ENCODE results near the gene KRT76. TPM values are rescaled to one million over a fixed set of nuclear protein-coding genes. Genes with fewer than 3 reads are reported as not detected.

Gene KRT76
- total and polyA plus RNA-seq, 3 experiments from 2014 or later: not detected

DNA sequence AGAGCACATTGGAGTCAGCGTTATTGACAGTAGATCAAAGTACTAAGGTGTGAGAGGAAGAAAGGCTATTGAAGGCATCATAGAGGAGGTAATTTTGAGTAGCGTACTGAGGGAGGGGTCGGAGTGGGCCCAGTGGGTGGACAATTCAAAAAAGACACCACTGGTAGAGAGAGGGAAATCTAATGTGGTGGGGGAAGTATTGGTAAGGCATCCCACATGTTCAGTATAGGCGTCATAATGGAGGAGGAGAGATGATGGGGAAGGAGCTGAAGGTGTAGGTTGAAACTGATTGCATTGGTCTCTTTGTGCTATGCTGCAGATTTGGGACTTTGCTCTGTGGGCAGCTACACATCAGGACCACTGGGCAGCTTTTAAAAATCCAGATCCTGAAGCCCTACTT, 50.1 kb downstream of the KRT76 start:
- H3K27me3 Mint-ChIP-seq: peaks cover 10 to 47% of the 10 kb centered on the region in 2 donors
- Histone ChIP-seq H3K4me3 (ENCODE audit: low read length) (no peak overlapping the region), H3K9me3 (ENCODE audit: low read length) (no peaks in the 10 kb centered on the region), H3K36me3 (ENCODE audit: insufficient read depth, low read length) (no peaks in the 10 kb centered on the region), H3K27ac (ENCODE audit: low read depth, low read length) (no peak overlapping the region), H3K27me3 (ENCODE audit: insufficient read depth, low read length, poor library complexity, severe bottlenecking) (no peaks in the 10 kb centered on the region), H3K4me1 (ENCODE audit: insufficient read depth, low read length) (no peaks in the 10 kb centered on the region)
- no peaks in the 10 kb centered on the region for H3K4me1 Mint-ChIP-seq
- H3K4me3 Mint-ChIP-seq: no peak overlapping the region
- no peak for DNase-seq
- no peaks in the 10 kb centered on the region for H3K36me3 Mint-ChIP-seq
- peaks cover 0 to 2% (median 0%) of the 10 kb centered on the region in 5 donors for H3K9me3 Mint-ChIP-seq
- no peak overlapping the region for H3K27ac Mint-ChIP-seq
- POLR2A ChIA-PET: no interaction called here
- CTCF ChIA-PET: no interaction called here

DNA sequence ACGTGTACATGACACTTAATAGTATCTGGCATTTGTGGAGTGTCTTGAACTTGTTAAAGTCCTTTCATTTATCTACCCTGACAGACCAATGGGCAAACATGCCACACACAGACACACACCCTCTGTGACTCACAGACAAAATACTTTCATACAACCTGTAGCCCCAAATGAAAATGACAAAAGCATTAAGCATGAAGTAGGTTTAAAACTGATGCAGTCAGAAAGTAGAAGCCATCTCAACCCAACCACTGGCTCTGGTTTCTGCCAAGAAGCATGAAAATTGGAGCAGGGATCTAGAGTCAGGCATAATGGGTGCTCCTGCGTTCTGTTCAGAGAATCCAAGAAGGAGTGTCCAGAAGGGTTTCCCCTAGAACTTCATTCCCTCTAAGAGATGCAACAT, 50.7 kb downstream of the KRT76 start:
- no peaks in the 10 kb centered on the region for H3K36me3 ChIP-seq (ENCODE audit: insufficient read depth, low read length)
- H3K36me3 Mint-ChIP-seq: no peaks in the 10 kb centered on the region
- CTCF ChIA-PET: no interaction called here
- no peak overlapping the region for H3K4me3 Mint-ChIP-seq
- peaks cover 0 to 2% (median 0%) of the 10 kb centered on the region in 5 donors for H3K9me3 Mint-ChIP-seq
- H3K4me1 ChIP-seq (ENCODE audit: insufficient read depth, low read length): no peaks in the 10 kb centered on the region
- peaks cover 9 to 45% of the 10 kb centered on the region in 2 donors for H3K27me3 Mint-ChIP-seq
- H3K27ac Mint-ChIP-seq: no peak overlapping the region
- no peak overlapping the region for H3K4me3 ChIP-seq (ENCODE audit: low read length)
- no peak for DNase-seq
- H3K4me1 Mint-ChIP-seq: no peaks in the 10 kb centered on the region
- H3K27ac ChIP-seq (ENCODE audit: low read depth, low read length): no peak overlapping the region
- no peaks in the 10 kb centered on the region for H3K27me3 ChIP-seq (ENCODE audit: insufficient read depth, low read length, poor library complexity, severe bottlenecking)
- POLR2A ChIA-PET: no interaction called here
- H3K9me3 ChIP-seq (ENCODE audit: low read length): no peaks in the 10 kb centered on the region

DNA sequence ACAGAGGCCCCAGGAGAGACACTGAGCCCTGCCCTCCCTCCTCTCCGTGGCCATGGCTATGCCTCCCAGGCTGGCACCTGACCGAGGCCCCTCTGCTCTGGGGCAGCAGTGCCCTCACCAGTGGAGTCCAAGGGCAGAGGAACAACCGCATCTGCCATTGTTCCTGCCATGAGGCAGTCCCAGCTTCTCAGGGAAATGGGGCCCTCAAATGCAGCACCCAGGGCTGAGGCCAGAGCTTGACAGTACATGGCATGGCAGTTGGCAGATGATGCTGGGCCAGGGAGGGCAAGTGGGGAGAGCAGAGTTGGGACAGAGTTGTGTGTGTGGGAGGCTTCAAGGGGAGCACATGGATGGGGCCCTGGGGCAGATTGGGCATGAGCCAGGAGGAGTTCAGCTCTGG, 52.8 kb downstream of the KRT76 start:
- H3K4me3 ChIP-seq (ENCODE audit: low read length): no peak overlapping the region
- no peaks in the 10 kb centered on the region for H3K9me3 Mint-ChIP-seq
- no peaks in the 10 kb centered on the region for H3K4me1 ChIP-seq (ENCODE audit: insufficient read depth, low read length)
- DNase-seq: no peak
- no peaks in the 10 kb centered on the region for H3K27me3 ChIP-seq (ENCODE audit: insufficient read depth, low read length, poor library complexity, severe bottlenecking)
- no peaks in the 10 kb centered on the region for H3K36me3 Mint-ChIP-seq
- no peaks in the 10 kb centered on the region for H3K4me1 Mint-ChIP-seq
- no peak overlapping the region for H3K27ac ChIP-seq (ENCODE audit: low read depth, low read length)
- ChIA-PET POLR2A (no interaction called here), CTCF (no interaction called here)
- no peak overlapping the region for H3K27ac Mint-ChIP-seq
- no peaks in the 10 kb centered on the region for H3K9me3 ChIP-seq (ENCODE audit: low read length)
- peaks cover 9 to 31% of the 10 kb centered on the region in 2 donors for H3K27me3 Mint-ChIP-seq
- no peaks in the 10 kb centered on the region for H3K36me3 ChIP-seq (ENCODE audit: insufficient read depth, low read length)
- no peak overlapping the region for H3K4me3 Mint-ChIP-seq

DNA sequence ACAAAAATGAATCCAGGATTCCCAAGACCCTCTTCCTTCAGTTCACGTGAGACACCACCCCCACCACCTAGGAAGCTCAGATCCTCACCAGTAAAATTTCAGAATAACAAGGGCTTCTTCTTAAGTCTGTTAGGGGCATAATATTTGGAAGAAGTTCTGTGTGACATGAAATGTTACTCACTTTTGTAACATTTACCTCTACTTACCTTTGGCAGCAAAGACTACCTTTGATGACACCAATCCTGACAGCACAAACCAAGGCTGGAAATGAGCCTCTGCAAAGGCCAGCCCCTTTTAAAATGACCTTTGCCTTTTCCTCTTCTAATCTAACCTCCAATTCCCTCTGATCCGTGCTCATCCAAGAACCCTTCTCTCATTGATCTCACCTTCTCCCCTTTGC, 54.5 kb downstream of the KRT76 start:
- Mint-ChIP-seq H3K4me1 (no peaks in the 10 kb centered on the region), H3K27ac (peak overlapping the region in 1 of 8 donors; percentile 0), H3K9me3 (no peaks in the 10 kb centered on the region), H3K27me3 (peaks cover 9 to 26% of the 10 kb centered on the region in 2 donors), H3K36me3 (no peaks in the 10 kb centered on the region), H3K4me3 (no peak overlapping the region)
- no peaks in the 10 kb centered on the region for H3K36me3 ChIP-seq (ENCODE audit: insufficient read depth, low read length)
- DNase-seq: no peak
- no peak overlapping the region for H3K4me3 ChIP-seq (ENCODE audit: low read length)
- CTCF ChIA-PET: no interaction called here
- POLR2A ChIA-PET: no interaction called here
- no peaks in the 10 kb centered on the region for H3K4me1 ChIP-seq (ENCODE audit: insufficient read depth, low read length)
- H3K27me3 ChIP-seq (ENCODE audit: insufficient read depth, low read length, poor library complexity, severe bottlenecking): no peaks in the 10 kb centered on the region
- no peaks in the 10 kb centered on the region for H3K9me3 ChIP-seq (ENCODE audit: low read length)
- H3K27ac ChIP-seq (ENCODE audit: low read depth, low read length): no peak overlapping the region

DNA sequence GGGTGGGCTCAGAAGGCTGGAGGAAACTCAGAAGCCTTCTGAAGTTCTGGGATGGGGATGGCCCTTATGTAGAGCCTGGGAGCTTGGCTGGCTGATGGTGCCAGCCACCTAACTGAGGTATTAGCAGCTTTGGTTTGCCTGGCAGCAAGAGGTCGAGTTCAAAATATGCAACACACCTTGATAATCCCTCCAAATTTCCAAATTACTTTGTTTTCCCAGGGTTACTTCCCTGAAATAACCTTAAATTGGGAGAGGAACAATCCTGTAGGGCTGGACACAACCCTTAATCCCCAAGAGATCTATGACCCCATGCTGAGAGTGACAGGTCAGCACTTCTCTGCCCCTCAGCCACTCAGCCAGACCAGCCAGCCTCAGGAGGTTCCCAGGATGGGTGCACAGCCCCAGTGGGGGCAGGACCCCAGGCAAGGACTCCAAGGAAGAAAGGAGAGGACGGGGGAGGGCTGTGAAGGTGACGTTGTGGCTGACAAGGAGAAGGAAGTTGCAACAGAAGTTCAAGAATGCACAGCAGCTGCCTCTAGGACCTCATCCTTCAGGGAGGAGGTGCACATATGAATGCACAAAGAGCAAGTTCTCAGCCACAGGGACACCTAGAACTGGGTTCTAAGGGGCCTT, 55.2 kb downstream of the KRT76 start:
- ChIA-PET CTCF (no interaction called here), POLR2A (no interaction called here)
- no peaks in the 10 kb centered on the region for H3K4me1 Mint-ChIP-seq
- no peaks in the 10 kb centered on the region for H3K9me3 ChIP-seq (ENCODE audit: low read length)
- peak overlapping the region in 2 of 8 donors; percentile 11 to 43 for H3K27ac Mint-ChIP-seq
- DNase-seq: no peak
- no peak overlapping the region for H3K4me3 ChIP-seq (ENCODE audit: low read length)
- no peaks in the 10 kb centered on the region for H3K36me3 ChIP-seq (ENCODE audit: insufficient read depth, low read length)
- H3K36me3 Mint-ChIP-seq: no peaks in the 10 kb centered on the region
- no peaks in the 10 kb centered on the region for H3K9me3 Mint-ChIP-seq
- no peaks in the 10 kb centered on the region for H3K27me3 ChIP-seq (ENCODE audit: insufficient read depth, low read length, poor library complexity, severe bottlenecking)
- H3K27me3 Mint-ChIP-seq: peaks cover 10 to 29% of the 10 kb centered on the region in 2 donors
- no peak overlapping the region for H3K27ac ChIP-seq (ENCODE audit: low read depth, low read length)
- H3K4me3 Mint-ChIP-seq: no peak overlapping the region
- H3K4me1 ChIP-seq (ENCODE audit: insufficient read depth, low read length): no peaks in the 10 kb centered on the region

DNA sequence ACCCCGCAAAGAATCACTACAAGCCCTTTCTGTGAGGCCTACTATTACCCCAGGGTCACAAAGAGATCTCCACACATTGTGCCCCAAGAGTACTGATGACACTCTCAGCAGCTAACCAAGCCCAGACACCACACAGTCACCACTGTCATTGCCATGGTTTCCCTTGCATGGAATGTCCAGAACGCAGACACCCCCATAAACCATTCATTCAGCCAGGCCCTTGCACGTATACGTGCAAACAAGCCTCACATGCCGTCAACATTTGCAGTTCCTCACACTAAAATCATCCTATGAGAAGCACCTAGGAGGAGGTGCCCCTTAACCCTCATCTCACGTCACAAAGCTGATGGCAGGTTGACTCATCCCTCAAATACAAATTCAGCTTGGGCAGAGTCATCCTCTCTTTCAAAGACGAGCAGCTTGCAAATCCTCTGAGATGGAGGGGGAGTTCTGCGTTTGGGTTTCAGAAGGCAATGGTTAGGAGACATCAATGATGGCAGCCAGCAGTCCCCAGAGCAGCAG, 56.7 kb downstream of the KRT76 start:
- H3K9me3 Mint-ChIP-seq: no peaks in the 10 kb centered on the region
- H3K4me1 ChIP-seq (ENCODE audit: insufficient read depth, low read length): no peaks in the 10 kb centered on the region
- no peaks in the 10 kb centered on the region for H3K4me1 Mint-ChIP-seq
- POLR2A ChIA-PET: no interaction called here
- H3K27me3 ChIP-seq (ENCODE audit: insufficient read depth, low read length, poor library complexity, severe bottlenecking): no peaks in the 10 kb centered on the region
- no peak for DNase-seq
- H3K36me3 Mint-ChIP-seq: no peaks in the 10 kb centered on the region
- no peak overlapping the region for H3K27ac ChIP-seq (ENCODE audit: low read depth, low read length)
- CTCF ChIA-PET: no interaction called here
- no peak overlapping the region for H3K4me3 ChIP-seq (ENCODE audit: low read length)
- peak overlapping the region in 1 of 8 donors; percentile 48 for H3K27ac Mint-ChIP-seq
- peaks cover 15 to 33% of the 10 kb centered on the region in 2 donors for H3K27me3 Mint-ChIP-seq
- no peaks in the 10 kb centered on the region for H3K9me3 ChIP-seq (ENCODE audit: low read length)
- H3K36me3 ChIP-seq (ENCODE audit: insufficient read depth, low read length): no peaks in the 10 kb centered on the region
- no peak overlapping the region for H3K4me3 Mint-ChIP-seq

Other genes starting within 250 kb of the KRT76 start
- not detected for gene KRT71, start 224.2 kb downstream of the KRT76 start, total RNA-seq
- gene KRT71, start 224.2 kb downstream of the KRT76 start, polyA plus RNA-seq: not detected
- not detected for gene KRT74, start 203.5 kb downstream of the KRT76 start, total RNA-seq
- gene KRT74, start 203.5 kb downstream of the KRT76 start, polyA plus RNA-seq: not detected
- not detected for gene KRT72, start 175.9 kb downstream of the KRT76 start, total RNA-seq
- gene KRT72, start 175.9 kb downstream of the KRT76 start, polyA plus RNA-seq: not detected
- under 1 TPM in 1 of 2 experiments, not detected in 1; 0.13 TPM for gene KRT73, start 158.8 kb downstream of the KRT76 start, total RNA-seq
- gene KRT73, start 158.8 kb downstream of the KRT76 start, polyA plus RNA-seq: 0.24 TPM
- not detected for gene KRT2, start 125.1 kb downstream of the KRT76 start, total RNA-seq
- gene KRT2, start 125.1 kb downstream of the KRT76 start, polyA plus RNA-seq: 0.16 TPM
- gene KRT1, start 96.9 kb downstream of the KRT76 start, total RNA-seq: not detected
- gene KRT1, start 96.9 kb downstream of the KRT76 start, polyA plus RNA-seq: 3.4 TPM
- not detected for gene KRT77, start 73.8 kb downstream of the KRT76 start, total RNA-seq
- not detected for gene KRT77, start 73.8 kb downstream of the KRT76 start, polyA plus RNA-seq
- not detected for gene KRT3, start 18.8 kb upstream of the KRT76 start, total RNA-seq
- gene KRT3, start 18.8 kb upstream of the KRT76 start, polyA plus RNA-seq: not detected
- gene KRT4, start 36.8 kb upstream of the KRT76 start, total RNA-seq: not detected
- not detected for gene KRT4, start 36.8 kb upstream of the KRT76 start, polyA plus RNA-seq
- gene KRT79, start 57.0 kb upstream of the KRT76 start, total RNA-seq: not detected
- not detected for gene KRT79, start 57.0 kb upstream of the KRT76 start, polyA plus RNA-seq
- gene KRT78, start 71.6 kb upstream of the KRT76 start, total RNA-seq: not detected
- gene KRT78, start 71.6 kb upstream of the KRT76 start, polyA plus RNA-seq: not detected
- under 1 TPM in 1 of 2 experiments, not detected in 1; 0.46 TPM for gene KRT8, start 127.7 kb upstream of the KRT76 start, total RNA-seq
- 1.0 TPM for gene KRT8, start 127.7 kb upstream of the KRT76 start, polyA plus RNA-seq
- 1 to 10 TPM; 3.5 to 3.9 TPM for gene KRT18, start 171.8 kb upstream of the KRT76 start, total RNA-seq
- 4.0 TPM for gene KRT18, start 171.8 kb upstream of the KRT76 start, polyA plus RNA-seq
- 100 to 1,000 TPM; 644 to 660 TPM for gene EIF4B, start 229.1 kb upstream of the KRT76 start, total RNA-seq
- 114 TPM for gene EIF4B, start 229.1 kb upstream of the KRT76 start, polyA plus RNA-seq